Activated CD4-positive, alpha-beta T cell treated with anti-CD3 and anti-CD28 coated beads for 24 hours (primary cell): ENCODE data around the gene CCDC92.

Source experiments
- DNase-seq, 2 donors: peaks; one replicate each; pipeline ENCODE4 v3.0.0-alpha.2; 2020; ENCODE audit warnings: low read depth in 2 of 2

Gene CCDC92

GRCh38 chr12:124002021-124002644 lies 29.5 kb upstream of the CCDC92 start:
- DNase-seq, result no peak

GRCh38 chr12:124001343-124001742 lies 28.7 kb upstream of the CCDC92 start:
- no peak for DNase-seq

- DNase-seq, result no peak
Measured at GRCh38 chr12:124000111-124000510, 27.5 kb upstream of the CCDC92 start.

GRCh38 chr12:123998991-123999359 lies 26.3 kb upstream of the CCDC92 start:
- no peak for DNase-seq

GRCh38 chr12:123998344-123998990 lies 25.8 kb upstream of the CCDC92 start:
- DNase-seq, result no peak

- no peak for DNase-seq
Measured at GRCh38 chr12:123997908-123998307, 25.3 kb upstream of the CCDC92 start.

- DNase-seq, result no peak
Measured at GRCh38 chr12:123997033-123997822, 24.6 kb upstream of the CCDC92 start.

GRCh38 chr12:123996581-123996980 lies 23.9 kb upstream of the CCDC92 start:
- DNase-seq, result no peak

GRCh38 chr12:123995023-123995748 lies 22.6 kb upstream of the CCDC92 start:
- no peak for DNase-seq

- no peak for DNase-seq
Measured at GRCh38 chr12:123992118-123992825, 19.6 kb upstream of the CCDC92 start.

GRCh38 chr12:123991372-123991951 lies 18.8 kb upstream of the CCDC92 start:
- DNase-seq, result no peak

GRCh38 chr12:123990511-123990910 lies 17.9 kb upstream of the CCDC92 start:
- no peak for DNase-seq

GRCh38 chr12:123989753-123990152 lies 17.1 kb upstream of the CCDC92 start:
- DNase-seq, result no peak

GRCh38 chr12:123989168-123989567 lies 16.5 kb upstream of the CCDC92 start:
- DNase-seq, result no peak

- no peak for DNase-seq
Measured at GRCh38 chr12:123987022-123987421, 14.4 kb upstream of the CCDC92 start.

GRCh38 chr12:123986374-123986965 lies 13.8 kb upstream of the CCDC92 start:
- DNase-seq, result no peak

GRCh38 chr12:123984903-123985302 lies 12.3 kb upstream of the CCDC92 start:
- DNase-seq, result no peak

GRCh38 chr12:123983822-123984485 lies 11.3 kb upstream of the CCDC92 start:
- peak in 1 of 2 donors; percentile 23 for DNase-seq

GRCh38 chr12:123982269-123982668 lies 9.6 kb upstream of the CCDC92 start:
- no peak for DNase-seq

- DNase-seq, result no peak
Measured at GRCh38 chr12:123979566-123979965, 6.9 kb upstream of the CCDC92 start.
